Thoracic aorta (tissue), 2 donors: ENCODE data around the gene ZFAND6. TPM values are rescaled to one million over a fixed set of nuclear protein-coding genes. Genes with fewer than 3 reads are reported as not detected.
"Not testable (repeated sequence)": the region's sequence is repeated elsewhere in the genome, so short reads cannot be mapped to it uniquely, and the experiment has no call there.

ENCODE experiments used
- ATAC-seq: fragments of 150-250 bp; one replicate; pipeline ENCODE4 v1.8.0; 2017; ENCODE audit warnings: low read depth; ENCODE audit not compliant: insufficient number of reproducible peaks, low FRiP score
- DNase-seq: peaks from one replicate; pipeline ENCODE4 v3.0.0-alpha.2; 2020; ENCODE audit warnings: low spot score
- H3K27ac ChIP-seq, 2 donors: fragments of 200-600 bp; sonication (generic); 1 replicate in 1 of 2; 2 replicates in 1 of 2; pipeline ENCODE4 v1.5.1; 2016; ENCODE audit warnings: mild to moderate bottlenecking in 2 of 2, moderate library complexity in 2 of 2
- H3K27me3 ChIP-seq: fragments of 200-600 bp; sonication (generic); replicated peaks from 2 replicates; pipeline ENCODE4 v1.6.0; 2016; ENCODE audit warnings: mild to moderate bottlenecking; ENCODE audit not compliant: insufficient read depth
- H3K36me3 ChIP-seq: fragments of 200-600 bp; sonication (generic); one replicate; pipeline ENCODE4 v1.5.1; 2016
- H3K4me1 ChIP-seq, 2 donors: fragments of 200-600 bp; sonication (generic); 1 replicate in 1 of 2; 2 replicates in 1 of 2; pipeline versions ENCODE4 v1.5.1 to v1.6.0; 2016; ENCODE audit warnings: low read depth in 2 of 2, mild to moderate bottlenecking in 1 of 2; ENCODE audit not compliant: control insufficient read depth in 1 of 2
- H3K4me3 ChIP-seq: fragments of 200-600 bp; sonication (generic); 2 replicates; pipeline ENCODE4 v1.5.1; 2016; ENCODE audit warnings: mild to moderate bottlenecking
- H3K9me3 ChIP-seq: fragments of 200-600 bp; sonication (generic); 2 replicates; pipeline ENCODE4 v1.5.1; 2016
- total RNA-seq, 2 donors: library from RNA; depleted of rRNA; stranded (reverse); fragments of >200 nt; gene quantifications; one replicate each; pipeline versions ENCODE4 v1.1.0 to v1.2.3, GENCODE V29; 2016
- TF ChIP-seq, protein P1 (sequence below): fragments of 200-600 bp; sonication (generic); IDR thresholded peaks from one replicate; pipeline ENCODE4 v1.5.1; 2019; ENCODE audit warnings: antibody characterized with exemption

Gene ZFAND6
- total RNA-seq, 2 donors from 2014 or later, result 43.5 to 80.0 TPM

DNA sequence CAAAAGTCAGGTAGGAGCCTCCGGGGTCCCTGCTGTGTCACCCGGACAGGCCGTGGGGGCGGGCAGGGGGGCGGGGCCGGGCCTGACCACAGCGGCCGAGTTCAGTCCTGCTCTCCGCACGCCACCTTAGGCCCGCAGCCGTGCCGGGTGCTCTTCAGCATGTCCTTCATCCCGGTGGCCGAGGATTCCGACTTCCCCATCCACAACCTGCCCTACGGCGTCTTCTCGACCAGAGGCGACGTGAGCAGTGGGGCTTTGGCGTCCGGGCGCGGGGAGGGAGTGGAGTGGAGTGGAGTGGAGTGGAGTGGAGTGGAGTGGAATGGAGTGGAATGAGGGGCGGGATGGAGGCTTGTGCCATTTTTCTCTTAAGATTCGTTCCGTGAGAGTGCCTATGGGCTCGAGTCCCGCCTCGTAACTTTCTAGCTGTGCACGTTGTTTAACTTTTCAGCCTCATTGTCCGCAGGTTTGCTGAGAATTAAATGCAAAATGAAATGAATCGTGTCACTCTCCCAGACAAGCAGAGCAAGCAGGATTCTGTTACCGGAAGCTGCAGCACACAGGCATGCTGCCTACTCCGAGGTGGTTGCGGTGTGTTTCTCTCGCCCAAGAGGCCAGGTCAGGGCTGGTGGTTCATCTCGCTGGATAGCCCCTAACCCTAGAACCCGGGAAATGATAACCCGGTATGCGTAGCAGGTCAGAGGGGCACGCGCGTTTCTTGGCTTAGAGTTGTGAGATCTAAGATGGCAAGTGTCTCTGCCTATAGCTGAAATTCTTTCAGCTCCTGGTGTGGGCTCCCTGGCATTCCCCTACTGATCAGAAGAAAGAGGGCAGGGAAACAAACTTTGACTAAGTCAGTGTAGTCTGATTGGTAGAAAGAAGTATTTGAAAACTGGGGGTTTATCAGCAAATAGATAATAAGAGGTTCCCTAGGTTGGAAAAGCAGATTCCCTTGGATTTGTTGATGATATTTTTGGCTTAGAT, 93.7 kb downstream of the ZFAND6 start, which contains the start of gene FAH:
Gene FAH (plus strand): TSS at position 104 of the 981 bp plus-strand sequence. CDS start 56 bp downstream, at position 160.
- DNase-seq (no peak), ATAC-seq (peak; percentile 32)
- Histone ChIP-seq H3K27ac (peak within 1 kb of the TSS; percentile 39 to 75), H3K4me3 (peak within 1 kb of the TSS; percentile 87), H3K36me3 (no peaks in the 10 kb centered on the region), H3K9me3 (no peaks in the 10 kb centered on the region), H3K27me3 (no peaks in the 10 kb centered on the region), H3K4me1 (peaks cover 17 to 23% of the 10 kb centered on the region in 2 donors)
- TF ChIP-seq, protein P1, sequence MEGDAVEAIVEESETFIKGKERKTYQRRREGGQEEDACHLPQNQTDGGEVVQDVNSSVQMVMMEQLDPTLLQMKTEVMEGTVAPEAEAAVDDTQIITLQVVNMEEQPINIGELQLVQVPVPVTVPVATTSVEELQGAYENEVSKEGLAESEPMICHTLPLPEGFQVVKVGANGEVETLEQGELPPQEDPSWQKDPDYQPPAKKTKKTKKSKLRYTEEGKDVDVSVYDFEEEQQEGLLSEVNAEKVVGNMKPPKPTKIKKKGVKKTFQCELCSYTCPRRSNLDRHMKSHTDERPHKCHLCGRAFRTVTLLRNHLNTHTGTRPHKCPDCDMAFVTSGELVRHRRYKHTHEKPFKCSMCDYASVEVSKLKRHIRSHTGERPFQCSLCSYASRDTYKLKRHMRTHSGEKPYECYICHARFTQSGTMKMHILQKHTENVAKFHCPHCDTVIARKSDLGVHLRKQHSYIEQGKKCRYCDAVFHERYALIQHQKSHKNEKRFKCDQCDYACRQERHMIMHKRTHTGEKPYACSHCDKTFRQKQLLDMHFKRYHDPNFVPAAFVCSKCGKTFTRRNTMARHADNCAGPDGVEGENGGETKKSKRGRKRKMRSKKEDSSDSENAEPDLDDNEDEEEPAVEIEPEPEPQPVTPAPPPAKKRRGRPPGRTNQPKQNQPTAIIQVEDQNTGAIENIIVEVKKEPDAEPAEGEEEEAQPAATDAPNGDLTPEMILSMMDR, result no peak

DNA sequence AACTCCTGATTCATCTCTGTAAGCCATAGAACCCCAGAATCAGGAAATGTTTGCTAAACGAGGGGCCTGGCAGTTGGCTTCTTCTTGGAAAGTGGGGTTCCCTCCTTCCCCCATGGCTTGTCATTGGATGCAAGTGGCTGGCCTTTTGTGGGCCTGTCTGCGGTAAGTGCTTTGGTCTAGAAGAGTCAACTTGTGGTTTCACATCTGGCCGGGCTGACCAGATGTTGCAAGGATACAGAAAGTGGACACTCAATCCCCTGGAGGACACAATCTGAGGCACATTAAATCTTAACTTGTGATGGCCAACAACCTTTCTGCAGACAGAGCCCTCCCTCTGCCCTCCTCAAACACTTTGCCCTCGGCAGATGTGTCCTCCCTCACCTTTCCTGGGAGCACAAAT, 94.4 kb downstream of the ZFAND6 start:
- DNase-seq (no peak), ATAC-seq (no peak)
- H3K4me1 ChIP-seq, result peaks cover 17 to 23% of the 10 kb centered on the region in 2 donors
- no peaks in the 10 kb centered on the region for H3K9me3 ChIP-seq
- no peaks in the 10 kb centered on the region for H3K27me3 ChIP-seq
- H3K27ac ChIP-seq, result peak overlapping the region in 1 of 2 donors; percentile 75
- TF ChIP-seq, protein P1, result no peak
- peak overlapping the region; percentile 87 for H3K4me3 ChIP-seq
- no peaks in the 10 kb centered on the region for H3K36me3 ChIP-seq

GRCh38 chr15:80154336-80154735, 94.9 kb downstream of the ZFAND6 start:
- TF ChIP-seq, protein P1, result no peak
- Histone ChIP-seq H3K4me3 (no peak overlapping the region), H3K27ac (no peak overlapping the region), H3K27me3 (no peaks in the 10 kb centered on the region), H3K4me1 (peaks cover 17 to 23% of the 10 kb centered on the region in 2 donors), H3K9me3 (no peaks in the 10 kb centered on the region), H3K36me3 (peaks cover under 1% of the 10 kb centered on the region)
- DNase-seq (no peak), ATAC-seq (no peak)

DNA sequence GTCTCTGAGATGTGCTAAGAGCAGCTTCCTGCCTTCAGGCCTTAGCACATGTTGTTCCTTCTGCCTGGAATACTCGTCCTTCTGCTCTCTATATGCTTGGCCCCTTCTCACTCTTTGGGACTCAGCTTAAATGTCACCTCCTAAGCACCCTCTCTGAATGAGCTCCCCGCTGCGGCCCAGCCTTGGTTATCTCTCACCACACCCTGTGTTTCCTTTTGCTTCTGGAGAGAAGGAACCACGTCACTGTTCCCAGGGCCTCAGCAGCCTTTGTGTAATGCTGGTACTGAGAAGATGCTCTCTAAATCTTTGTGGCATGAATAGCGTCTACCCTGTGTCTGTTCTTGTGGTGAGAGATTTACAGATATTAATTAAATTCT, 95.5 kb downstream of the ZFAND6 start:
- ATAC-seq, result no peak
- Histone ChIP-seq H3K4me3 (no peak overlapping the region), H3K9me3 (no peaks in the 10 kb centered on the region), H3K27me3 (no peaks in the 10 kb centered on the region), H3K27ac (no peak overlapping the region), H3K4me1 (peaks cover 17 to 23% of the 10 kb centered on the region in 2 donors), H3K36me3 (peaks cover 7% of the 10 kb centered on the region)
- TF ChIP-seq, protein P1, result no peak
- DNase-seq, result no peak

GRCh38 chr15:80155378-80156175, 96.1 kb downstream of the ZFAND6 start:
- ATAC-seq, H3K4me3 ChIP-seq, DNase-seq: not testable (repeated sequence)

More at GRCh38 chr15:80155378-80156175, 96.1 kb downstream of the ZFAND6 start:
- Histone ChIP-seq H3K36me3 (peaks cover 11% of the 10 kb centered on the region), H3K4me1 (peaks cover 17 to 23% of the 10 kb centered on the region in 2 donors)
- not testable (repeated sequence) for H3K27me3 ChIP-seq, H3K9me3 ChIP-seq, H3K27ac ChIP-seq
